K562 (cell line): ENCODE results near the gene DDOST.

Experiments used
- CBFA2T2 ChIP-seq: fragments of 450-650 bp; conservative IDR thresholded peaks from 2 replicates; pipeline ENCODE4 v1.6.1; 2017; ENCODE audit warnings: mild to moderate bottlenecking
- POLR2A ChIP-seq: fragments of 450-650 bp; conservative IDR thresholded peaks from 2 replicates; pipeline ENCODE4 v1.6.1; 2016

DNA sequence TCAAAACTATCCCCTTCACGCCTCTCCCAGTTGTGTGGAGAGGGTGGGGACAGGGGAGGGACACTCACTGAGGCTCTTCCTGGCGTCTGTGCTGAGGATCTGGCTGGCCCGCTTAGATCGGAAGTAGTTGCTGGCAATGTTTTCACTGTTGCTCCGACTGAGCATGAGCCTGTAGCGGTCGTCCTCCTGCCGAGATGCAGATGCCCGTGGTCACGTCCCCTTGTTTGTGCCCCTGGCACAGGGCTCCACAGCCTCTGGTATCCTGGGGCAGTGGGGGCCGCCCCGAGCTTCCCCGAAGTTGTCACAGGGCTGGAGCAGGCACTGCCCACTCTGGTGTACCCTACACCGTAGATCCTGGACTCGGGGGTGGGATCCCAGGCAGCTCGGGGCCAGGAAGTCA, 5.0 kb upstream of the DDOST start:
- TF ChIP-seq CBFA2T2 = no peak
- no peak for TF ChIP-seq POLR2A
